ENCODE data around the gene MYOM1.

The MYOM1 gene

DNA sequence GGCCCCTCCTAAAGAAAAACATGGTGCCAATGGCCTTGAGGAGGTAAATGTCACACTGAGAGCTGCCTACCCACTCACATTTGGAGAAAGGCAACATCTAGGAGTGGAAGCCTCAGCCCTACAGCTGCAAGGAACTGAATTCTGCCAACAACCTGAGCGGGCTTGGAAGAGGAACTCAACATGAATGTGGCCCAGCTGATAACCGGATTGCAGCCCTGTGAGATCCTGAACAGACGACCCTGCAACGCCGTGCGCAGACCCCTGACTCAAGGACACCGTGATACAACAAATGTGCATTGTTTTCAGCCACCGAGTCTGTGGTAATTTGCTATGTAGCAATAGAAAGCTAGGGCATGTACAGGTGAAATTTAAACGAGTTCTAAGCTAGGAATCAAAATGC is 99.4 kb downstream of the MYOM1 start:
- TF ChIP-seq, protein P1, sequence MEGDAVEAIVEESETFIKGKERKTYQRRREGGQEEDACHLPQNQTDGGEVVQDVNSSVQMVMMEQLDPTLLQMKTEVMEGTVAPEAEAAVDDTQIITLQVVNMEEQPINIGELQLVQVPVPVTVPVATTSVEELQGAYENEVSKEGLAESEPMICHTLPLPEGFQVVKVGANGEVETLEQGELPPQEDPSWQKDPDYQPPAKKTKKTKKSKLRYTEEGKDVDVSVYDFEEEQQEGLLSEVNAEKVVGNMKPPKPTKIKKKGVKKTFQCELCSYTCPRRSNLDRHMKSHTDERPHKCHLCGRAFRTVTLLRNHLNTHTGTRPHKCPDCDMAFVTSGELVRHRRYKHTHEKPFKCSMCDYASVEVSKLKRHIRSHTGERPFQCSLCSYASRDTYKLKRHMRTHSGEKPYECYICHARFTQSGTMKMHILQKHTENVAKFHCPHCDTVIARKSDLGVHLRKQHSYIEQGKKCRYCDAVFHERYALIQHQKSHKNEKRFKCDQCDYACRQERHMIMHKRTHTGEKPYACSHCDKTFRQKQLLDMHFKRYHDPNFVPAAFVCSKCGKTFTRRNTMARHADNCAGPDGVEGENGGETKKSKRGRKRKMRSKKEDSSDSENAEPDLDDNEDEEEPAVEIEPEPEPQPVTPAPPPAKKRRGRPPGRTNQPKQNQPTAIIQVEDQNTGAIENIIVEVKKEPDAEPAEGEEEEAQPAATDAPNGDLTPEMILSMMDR (IDR thresholded peaks at IDR 0.05) = no peak

DNA sequence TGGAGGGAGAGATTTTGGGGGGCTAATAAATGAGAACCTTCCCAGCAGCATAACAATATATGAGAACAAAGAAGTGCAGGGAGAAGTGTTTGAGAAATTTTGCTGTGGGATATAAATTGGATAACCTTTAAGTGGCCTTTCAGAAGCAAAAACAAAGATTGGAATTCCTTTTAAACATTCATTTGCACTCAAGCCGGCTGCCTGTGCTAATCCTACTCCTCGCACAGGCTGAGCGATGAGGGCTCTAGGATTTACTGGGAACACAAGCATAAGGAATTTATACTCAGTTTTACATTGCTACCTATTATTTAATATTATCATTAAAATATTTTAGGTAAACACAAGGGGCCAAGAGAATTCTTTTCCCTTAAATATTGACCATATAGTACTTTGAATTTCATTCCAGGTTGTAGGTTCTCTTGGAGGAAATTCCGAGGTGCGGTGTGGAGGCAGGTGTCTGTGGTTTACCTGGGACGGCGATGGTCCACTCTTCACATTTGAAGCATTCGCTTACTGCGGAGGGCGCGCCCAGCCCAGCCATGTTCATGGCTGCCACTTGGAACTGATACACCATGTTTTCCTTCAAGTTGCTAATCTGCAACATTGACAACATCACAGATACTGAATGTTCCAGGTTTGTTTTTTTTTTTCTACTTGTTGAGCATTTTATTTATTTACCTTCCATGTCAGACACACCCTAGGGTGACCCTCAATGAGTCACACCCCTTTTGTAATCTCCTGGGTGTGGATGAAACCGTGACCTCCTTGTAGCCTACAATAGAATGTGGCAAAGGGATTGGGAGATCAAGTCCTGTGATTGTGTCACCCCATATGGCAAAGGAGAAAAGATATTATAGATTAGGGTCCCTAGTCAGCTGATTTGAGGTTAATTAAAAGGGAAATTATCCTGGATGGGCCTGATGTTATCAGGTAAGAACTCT is 100.1 kb downstream of the MYOM1 start:
- TF ChIP-seq, protein P1 (IDR thresholded peaks at IDR 0.05) = no peak

GRCh38 chr18:3118195-3119010 is 101.4 kb downstream of the MYOM1 start:
- TF ChIP-seq, protein P1 (IDR thresholded peaks at IDR 0.05) = no peak

- TF ChIP-seq, protein P1 (IDR thresholded peaks at IDR 0.05) = no peak
Measured at GRCh38 chr18:3117493-3118192, 102.1 kb downstream of the MYOM1 start.

DNA sequence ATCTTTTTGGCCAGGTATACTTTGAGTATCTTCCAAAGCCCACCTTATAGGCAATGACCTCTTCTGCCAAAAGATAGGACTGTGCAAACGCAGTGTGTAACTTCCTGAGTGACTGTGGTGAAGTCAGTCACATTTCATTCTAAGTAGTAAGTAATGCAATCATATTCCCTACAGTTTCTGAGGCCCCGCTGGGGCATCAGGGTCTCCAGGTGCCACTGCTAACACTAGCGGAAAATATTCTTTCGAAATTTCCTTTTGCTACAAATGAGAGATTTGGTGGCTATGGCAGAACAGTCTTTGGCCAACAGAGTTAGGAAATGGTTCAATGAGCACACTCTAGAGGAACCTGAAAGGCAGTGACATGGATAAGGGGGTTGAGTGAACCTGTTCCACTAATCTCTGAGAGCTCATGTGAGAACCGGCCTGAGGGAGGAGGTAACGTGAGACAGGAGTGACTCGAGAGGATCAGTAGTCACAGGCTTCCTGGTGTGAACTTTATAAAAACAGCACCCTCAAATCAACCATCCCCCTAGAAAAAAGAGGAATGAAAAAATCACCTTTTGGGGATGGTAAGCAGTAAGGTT is 104.2 kb downstream of the MYOM1 start:
- TF ChIP-seq, protein P1 (IDR thresholded peaks at IDR 0.05) = no peak

DNA sequence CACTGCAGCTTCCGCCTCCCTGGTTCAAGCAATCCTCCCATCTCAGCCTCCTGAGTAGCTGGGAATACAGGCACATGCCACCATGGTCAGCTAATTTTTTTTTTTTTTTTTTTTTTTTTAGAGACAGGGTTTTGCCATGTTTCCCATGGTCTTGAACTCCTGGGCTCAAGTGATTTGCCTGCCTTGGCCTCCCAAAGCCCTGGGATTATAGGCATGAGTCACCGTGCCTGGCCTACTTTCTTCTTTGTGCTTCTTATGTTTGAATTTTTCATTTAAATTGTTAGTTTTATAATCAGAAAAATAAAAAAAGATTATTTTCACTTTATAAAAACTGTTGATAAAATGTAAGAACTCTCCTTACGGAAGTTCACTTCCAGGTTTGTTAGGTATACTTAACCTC is 105.3 kb downstream of the MYOM1 start:
- TF ChIP-seq, protein P1 (IDR thresholded peaks at IDR 0.05) = no peak

- TF ChIP-seq, protein P1 (IDR thresholded peaks at IDR 0.05) = no peak
Measured at GRCh38 chr18:3114026-3114425, 105.7 kb downstream of the MYOM1 start.

Data from LNCAP (cell line).